Large intestine (tissue), 3 donors: Measurements from ENCODE around the gene FGF11. TPM values are rescaled to one million over a fixed set of nuclear protein-coding genes. Genes with fewer than 3 reads are reported as not detected.

Experiments used
- DNase-seq, 2 donors: peaks; one replicate each; pipeline versions ENCODE4 v3.0.0 to v3.0.0-alpha.2; 2013
- H3K27ac ChIP-seq: one replicate; pipeline ENCODE4 v1.5.1; 2013; ENCODE audit warnings: low read length
- H3K27me3 ChIP-seq: 2 replicates; pipeline ENCODE4 v1.6.1; 2013; ENCODE audit warnings: low read length; ENCODE audit not compliant: control insufficient read depth, insufficient read depth
- H3K36me3 ChIP-seq: 2 replicates; pipeline ENCODE4 v1.6.1; 2013; ENCODE audit warnings: low read length; ENCODE audit not compliant: control insufficient read depth, insufficient read depth
- H3K4me1 ChIP-seq: one replicate; pipeline ENCODE4 v1.6.1; 2013; ENCODE audit warnings: low read length; ENCODE audit not compliant: control insufficient read depth, insufficient read depth
- H3K4me3 ChIP-seq: one replicate; pipeline ENCODE4 v1.5.1; 2013; ENCODE audit warnings: low read length
- H3K9me3 ChIP-seq: one replicate; pipeline ENCODE4 v1.6.1; 2013; ENCODE audit warnings: mild to moderate bottlenecking, low read depth, low read length, moderate library complexity; ENCODE audit not compliant: control insufficient read depth
- WGBS: methylation state at CpG from one replicate; pipeline ENCODE4 v1.1.5; 2013; ENCODE audit warnings: low lambda C conversion rate; ENCODE audit not compliant: insufficient coverage; 5-methylcytosine and 5-hydroxymethylcytosine counted together
- polyA plus RNA-seq: library from polyadenylated mRNA; unstranded; fragments of 120-200 nt; gene quantifications from one replicate; pipeline ENCODE4 v1.2.1, GENCODE V29; 2013

FGF11 gene
- polyA plus RNA-seq, 1 donor = 1.3 TPM

GRCh38 chr17:7431231-7431630, 8.1 kb upstream of the FGF11 start:
- DNase-seq = no peak
- Histone ChIP-seq H3K27me3 (peaks cover 7% of the 10 kb centered on the region), H3K4me3 (no peak overlapping the region), H3K36me3 (no peaks in the 10 kb centered on the region), H3K4me1 (peaks cover 3% of the 10 kb centered on the region), H3K27ac (no peak overlapping the region), H3K9me3 (no peaks in the 10 kb centered on the region)
- 40% methylated on average over 1 of the region's 1 CpG for WGBS

DNA sequence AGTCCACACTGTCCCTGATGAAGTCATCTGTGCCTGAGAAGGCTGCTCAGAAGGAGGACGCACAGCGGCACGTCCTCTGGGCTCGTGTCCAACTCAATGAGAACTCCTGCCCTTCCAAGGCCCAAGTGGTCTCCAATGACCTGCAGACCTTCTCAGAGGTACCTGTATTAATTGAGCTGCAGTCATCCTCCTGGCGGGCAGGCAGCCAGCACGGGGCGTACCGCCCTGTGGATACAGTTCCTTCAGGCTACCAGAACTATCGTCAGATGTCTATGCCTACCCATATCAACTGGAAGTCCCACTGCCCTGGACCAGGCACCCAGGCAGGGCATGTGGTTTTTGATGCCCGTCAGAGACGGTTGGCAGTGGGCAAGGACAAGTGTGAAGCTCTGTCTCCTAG, 7.0 kb upstream of the FGF11 start:
- peaks cover 11% of the 10 kb centered on the region for H3K27me3 ChIP-seq
- no peaks in the 10 kb centered on the region for H3K9me3 ChIP-seq
- H3K36me3 ChIP-seq = no peaks in the 10 kb centered on the region
- no peak overlapping the region for H3K4me3 ChIP-seq
- no peak for DNase-seq
- H3K27ac ChIP-seq = no peak overlapping the region
- H3K4me1 ChIP-seq = peaks cover 10% of the 10 kb centered on the region
- no CpG with 5 or more reads among the region's 11 CpGs for WGBS

DNA sequence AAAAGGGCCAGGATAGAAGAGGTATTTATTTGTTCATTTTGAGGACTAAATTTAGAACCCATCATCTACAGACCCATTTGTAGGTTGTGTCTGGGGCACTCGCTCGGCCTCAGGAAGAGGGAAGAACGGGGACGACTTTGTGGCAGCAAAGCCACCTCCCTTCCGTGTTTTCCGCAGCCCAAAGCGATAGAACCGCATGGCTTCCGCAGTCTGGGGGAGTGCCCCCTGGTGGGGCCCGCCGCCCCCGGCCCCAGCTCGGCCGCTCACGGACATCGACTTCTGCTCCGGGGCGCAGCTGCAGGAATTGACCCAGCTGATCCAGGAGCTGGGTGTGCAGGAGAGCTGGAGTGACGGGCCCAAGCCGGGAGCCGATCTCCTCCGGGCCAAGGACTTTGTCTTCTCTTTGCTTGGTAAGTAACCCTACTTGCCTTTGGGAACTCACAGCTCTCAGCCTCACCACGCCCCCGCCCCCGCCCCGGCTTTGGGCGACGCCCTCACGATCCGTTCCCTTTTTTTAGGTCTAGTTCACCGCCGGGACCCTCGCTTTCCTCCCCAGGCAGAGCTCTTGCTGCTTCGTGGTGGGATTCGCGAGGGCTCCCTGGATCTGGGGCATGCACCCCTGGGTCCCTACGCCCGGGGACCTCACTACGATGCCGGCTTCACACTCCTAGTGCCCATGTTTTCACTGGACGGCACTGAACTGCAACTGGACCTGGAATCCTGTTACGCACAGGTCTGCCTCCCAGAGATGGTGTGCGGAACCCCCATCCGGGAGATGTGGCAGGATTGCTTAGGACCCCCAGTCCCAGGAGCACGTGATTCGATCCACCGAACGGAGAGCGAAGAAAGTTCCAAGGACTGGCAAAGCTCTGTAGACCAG, 3.4 kb upstream of the FGF11 start:
- no peaks in the 10 kb centered on the region for H3K36me3 ChIP-seq
- peak; percentile 30 to 77 for DNase-seq
- peak overlapping the region; percentile 40 for H3K4me3 ChIP-seq
- H3K27ac ChIP-seq = peak overlapping the region; percentile 45
- H3K4me1 ChIP-seq = peaks cover 29% of the 10 kb centered on the region
- H3K27me3 ChIP-seq = peaks cover 45% of the 10 kb centered on the region
- WGBS = no CpG with 5 or more reads among the region's 49 CpGs
- H3K9me3 ChIP-seq = no peaks in the 10 kb centered on the region

DNA sequence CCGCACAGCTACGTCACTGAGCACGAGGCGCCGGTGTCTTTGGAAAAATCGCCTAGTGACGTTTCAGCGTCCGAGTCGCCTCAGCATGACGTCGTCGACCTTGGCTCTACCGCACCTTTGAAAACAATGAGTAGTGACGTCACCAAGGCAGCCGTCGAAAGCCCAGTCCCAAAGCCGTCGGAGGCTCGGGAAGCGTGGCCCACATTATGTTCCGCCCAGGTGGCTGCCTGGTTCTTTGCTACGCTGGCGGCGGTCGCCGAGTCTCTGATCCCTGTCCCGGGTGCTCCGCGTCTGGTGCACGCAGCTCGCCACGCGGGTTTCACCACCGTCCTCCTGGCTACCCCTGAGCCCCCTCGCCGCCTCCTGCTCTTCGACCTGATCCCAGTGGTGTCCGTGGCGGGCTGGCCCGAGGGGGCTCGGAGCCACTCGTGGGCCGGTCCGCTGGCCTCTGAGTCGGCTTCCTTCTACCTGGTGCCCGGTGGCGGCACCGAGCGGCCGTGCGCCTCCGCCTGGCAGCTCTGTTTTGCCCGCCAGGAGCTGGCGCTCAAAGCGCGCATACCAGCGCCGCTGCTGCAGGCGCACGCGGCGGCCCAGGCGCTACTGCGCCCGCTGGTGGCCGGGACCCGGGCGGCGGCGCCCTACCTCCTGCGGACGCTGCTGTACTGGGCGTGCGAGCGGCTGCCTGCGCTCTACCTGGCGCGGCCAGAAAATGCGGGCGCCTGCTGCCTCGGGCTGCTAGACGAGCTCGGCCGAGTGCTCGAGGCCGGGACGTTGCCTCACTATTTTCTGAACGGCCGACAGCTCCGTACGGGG, 2.5 kb upstream of the FGF11 start:
- peaks cover 54% of the 10 kb centered on the region for H3K27me3 ChIP-seq
- DNase-seq = peak; percentile 89 to 91
- WGBS = no CpG with 5 or more reads among the region's 92 CpGs
- H3K4me1 ChIP-seq = peaks cover 29% of the 10 kb centered on the region
- H3K9me3 ChIP-seq = no peaks in the 10 kb centered on the region
- peak overlapping the region; percentile 45 for H3K27ac ChIP-seq
- no peaks in the 10 kb centered on the region for H3K36me3 ChIP-seq
- peak overlapping the region; percentile 40 for H3K4me3 ChIP-seq

- H3K9me3 ChIP-seq = no peaks in the 10 kb centered on the region
- H3K27ac ChIP-seq = no peak overlapping the region
- no peaks in the 10 kb centered on the region for H3K36me3 ChIP-seq
- peaks cover 60% of the 10 kb centered on the region for H3K27me3 ChIP-seq
- DNase-seq = no peak
- peak overlapping the region; percentile 33 for H3K4me3 ChIP-seq
- WGBS = no CpG with 5 or more reads among the region's 31 CpGs
- H3K4me1 ChIP-seq = peaks cover 29% of the 10 kb centered on the region
Measured at GRCh38 chr17:7437369-7437863, 1.9 kb upstream of the FGF11 start.

- H3K9me3 ChIP-seq = no peaks in the 10 kb centered on the region
- WGBS = 22% methylated on average over 7 of the region's 48 CpGs
- H3K27me3 ChIP-seq = peaks cover 67% of the 10 kb centered on the region
- no peak overlapping the region for H3K27ac ChIP-seq
- no peaks in the 10 kb centered on the region for H3K36me3 ChIP-seq
- peak overlapping the region; percentile 26 for H3K4me3 ChIP-seq
- DNase-seq = peak in 1 of 2 donors; percentile 64
- peaks cover 29% of the 10 kb centered on the region for H3K4me1 ChIP-seq
Measured at GRCh38 chr17:7437950-7438614, 1.2 kb upstream of the FGF11 start.

DNA sequence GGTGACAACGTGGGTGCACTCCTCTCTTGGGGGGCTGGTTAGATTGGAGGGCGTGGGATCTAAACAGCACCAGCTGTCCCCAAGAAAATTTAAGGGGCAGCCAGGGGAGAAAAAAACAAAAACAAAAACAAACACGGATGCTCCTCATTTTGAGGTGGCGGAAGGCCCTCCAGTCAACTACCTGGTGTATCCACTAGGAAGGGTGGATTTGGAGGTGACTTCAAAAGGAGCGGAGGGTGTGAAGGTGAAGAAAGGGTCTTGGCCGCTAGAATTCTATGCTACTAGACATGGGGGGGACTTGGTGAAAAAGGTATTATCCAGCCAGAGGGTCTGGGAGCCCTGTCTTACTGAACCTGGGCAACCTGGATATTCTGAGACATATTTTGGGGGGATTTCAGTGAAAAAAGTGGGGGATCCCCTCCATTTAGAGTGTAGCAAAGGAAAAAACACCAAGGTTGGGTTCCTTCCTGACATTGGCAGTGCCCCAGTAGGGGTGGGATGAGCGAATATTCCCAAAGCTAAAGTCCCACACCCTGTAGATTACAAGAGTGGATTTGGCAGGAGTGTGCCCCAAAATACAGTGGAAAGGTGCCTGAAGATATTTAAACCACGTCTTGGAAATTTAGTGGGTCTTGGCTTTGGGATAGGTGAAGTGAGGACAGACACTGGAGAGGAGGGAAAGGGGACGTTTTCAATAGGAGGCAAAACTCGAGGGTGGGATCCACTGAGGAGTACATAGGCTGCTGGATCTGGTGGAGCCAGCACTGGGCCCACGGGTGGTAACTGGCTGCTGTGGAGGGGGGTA, 454 bp upstream of the FGF11 start:
- no peaks in the 10 kb centered on the region for H3K9me3 ChIP-seq
- peaks cover 68% of the 10 kb centered on the region for H3K27me3 ChIP-seq
- no peaks in the 10 kb centered on the region for H3K36me3 ChIP-seq
- H3K27ac ChIP-seq = no peak overlapping the region
- DNase-seq = no peak
- peak overlapping the region; percentile 26 for H3K4me3 ChIP-seq
- peaks cover 29% of the 10 kb centered on the region for H3K4me1 ChIP-seq
- WGBS = 50% methylated on average over 1 of the region's 11 CpGs

DNA sequence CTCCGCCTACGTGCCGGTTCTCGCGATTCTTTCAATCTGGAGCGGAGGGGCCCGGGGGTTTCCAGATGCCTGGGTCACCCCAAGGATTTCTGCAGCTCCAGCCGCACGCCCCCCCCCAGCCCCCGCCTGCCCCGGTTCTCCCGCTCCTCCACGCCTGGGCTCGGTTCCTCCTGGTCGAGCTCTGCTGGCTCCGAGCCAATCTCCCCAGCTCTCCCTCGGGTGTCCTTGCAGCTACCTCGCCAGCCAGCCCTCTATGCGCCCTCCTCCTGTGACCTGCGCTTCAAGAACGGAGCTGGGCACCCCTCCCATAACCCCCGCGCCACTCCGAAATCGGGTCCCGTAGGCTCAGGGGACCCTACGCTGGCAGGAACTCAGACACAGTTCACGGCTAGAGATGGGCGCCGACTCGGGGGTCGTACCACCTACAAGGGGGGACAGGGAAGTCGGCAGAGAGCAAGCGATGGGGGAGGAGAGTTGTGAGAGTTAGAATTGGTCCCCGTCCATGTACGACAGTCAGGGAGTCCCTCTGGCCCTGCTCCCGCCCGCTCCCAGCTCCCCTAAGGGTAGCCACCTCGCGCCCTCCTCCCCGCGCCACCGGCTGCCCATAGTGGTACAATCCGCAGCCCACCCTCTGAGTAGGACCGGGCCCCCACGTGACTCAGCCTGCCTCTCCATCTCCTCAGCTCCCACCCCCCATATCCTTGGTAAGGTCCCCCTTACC, 961 bp downstream of the FGF11 start:
- DNase-seq = peak in 1 of 2 donors; percentile 57
- Histone ChIP-seq H3K9me3 (peaks cover 3% of the 10 kb centered on the region), H3K36me3 (no peaks in the 10 kb centered on the region), H3K27ac (no peak overlapping the region), H3K4me3 (peak overlapping the region; percentile 36), H3K27me3 (peaks cover 77% of the 10 kb centered on the region), H3K4me1 (peaks cover 29% of the 10 kb centered on the region)
- no CpG with 5 or more reads among the region's 46 CpGs for WGBS

DNA sequence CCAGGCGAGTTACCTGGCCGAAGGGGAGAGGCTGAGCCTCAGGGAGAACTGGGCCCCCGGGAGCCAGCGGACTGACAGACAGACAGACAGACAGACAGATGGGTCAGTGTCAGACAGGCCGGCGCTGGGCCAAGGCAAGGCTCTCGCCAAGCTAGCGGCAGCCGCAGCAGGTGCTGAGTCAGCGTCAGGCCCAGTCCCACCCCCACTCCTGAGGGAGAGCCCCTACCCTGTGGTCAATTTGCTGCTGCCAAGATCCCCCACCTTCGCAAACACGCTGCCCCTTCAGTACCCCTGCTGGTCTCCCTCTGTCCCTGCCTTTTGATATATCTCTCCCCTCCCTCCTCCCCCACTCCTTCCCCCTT, 1.5 kb downstream of the FGF11 start:
- Histone ChIP-seq H3K27me3 (peaks cover 79% of the 10 kb centered on the region), H3K27ac (no peak overlapping the region), H3K36me3 (no peaks in the 10 kb centered on the region), H3K4me3 (peak overlapping the region; percentile 36), H3K4me1 (peaks cover 30% of the 10 kb centered on the region), H3K9me3 (peaks cover 3% of the 10 kb centered on the region)
- no peak for DNase-seq
- no CpG with 5 or more reads among the region's 12 CpGs for WGBS
